HG03066 (cell line): ENCODE results near the gene ACADVL.
"Not testable (repeated sequence)": the region's sequence is repeated elsewhere in the genome, so short reads cannot be mapped to it uniquely, and the experiment has no call there.

Experiments
- ATAC-seq: cut with Tn5 transposase; IDR thresholded peaks from one replicate; pipeline ENCODE4 v1.9.1; 2021; ENCODE audit warnings: low read depth; ENCODE audit not compliant: unreplicated experiment

Gene ACADVL

DNA sequence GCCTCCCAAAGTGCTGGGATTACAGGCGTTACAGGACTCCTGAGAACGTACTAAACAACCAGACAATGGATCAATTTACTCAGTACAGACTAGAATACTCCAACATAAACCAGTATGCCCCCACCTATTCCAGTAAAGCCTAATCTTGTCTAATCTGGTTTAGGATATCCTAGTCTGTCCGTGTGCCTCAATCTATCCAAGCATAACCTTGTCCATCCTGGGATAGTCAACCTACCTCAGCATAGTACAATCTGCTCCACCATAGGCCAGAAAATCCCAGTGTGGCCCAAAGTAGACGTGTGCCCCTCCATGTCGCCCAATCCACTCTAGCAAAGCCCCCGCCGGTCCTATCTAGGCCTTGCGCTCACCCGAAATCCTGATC, 14.0 kb downstream of the ACADVL start:
- no peak for ATAC-seq

DNA sequence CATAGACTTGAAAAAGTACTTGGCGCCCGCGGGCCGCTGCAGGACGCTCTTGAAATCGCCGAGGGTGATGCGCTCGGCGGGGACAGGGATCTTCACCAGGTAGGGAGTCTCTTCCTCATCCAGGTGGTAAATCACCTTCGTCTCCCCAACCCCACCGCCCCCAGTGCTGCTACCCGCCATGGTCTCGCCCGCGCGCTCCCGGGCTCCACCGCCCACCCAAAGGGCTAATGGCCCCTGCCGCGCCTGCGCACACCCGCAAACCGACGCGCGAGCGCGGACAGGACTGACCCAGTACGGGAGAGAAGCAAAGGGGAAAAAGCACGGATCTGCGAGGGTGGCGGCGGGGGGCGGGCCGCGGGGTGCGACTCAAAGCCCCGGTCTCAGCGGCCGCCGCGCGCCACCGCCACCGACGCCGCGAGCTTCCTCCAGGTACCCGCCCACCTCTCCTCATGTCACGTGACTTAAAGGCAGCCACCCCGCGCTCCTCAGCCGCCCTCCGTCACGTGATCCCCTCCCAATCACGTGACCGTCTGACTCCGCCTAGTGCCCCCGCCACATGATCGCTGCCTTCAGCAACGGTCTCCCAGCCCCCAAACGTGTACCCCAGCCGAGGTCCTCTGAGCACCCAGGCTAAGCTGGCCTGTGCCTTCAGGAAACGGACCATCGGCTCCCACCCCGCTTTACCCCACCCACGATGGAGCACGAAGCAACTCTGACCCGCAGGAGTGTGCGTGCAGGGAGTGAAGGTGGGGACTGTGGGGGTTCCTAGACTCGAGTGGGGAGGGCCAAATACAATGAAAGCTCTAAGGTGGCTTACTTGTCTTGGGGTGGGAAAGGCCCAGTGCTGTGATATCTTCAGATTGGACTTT, 14.6 kb downstream of the ACADVL start, which contains the start of gene DVL2:
DVL2 (minus strand) TSS at position 435 of the 869 bp plus-strand sequence; CDS start at position 180, 255 bp downstream.
- ATAC-seq = peak; percentile 46

DNA sequence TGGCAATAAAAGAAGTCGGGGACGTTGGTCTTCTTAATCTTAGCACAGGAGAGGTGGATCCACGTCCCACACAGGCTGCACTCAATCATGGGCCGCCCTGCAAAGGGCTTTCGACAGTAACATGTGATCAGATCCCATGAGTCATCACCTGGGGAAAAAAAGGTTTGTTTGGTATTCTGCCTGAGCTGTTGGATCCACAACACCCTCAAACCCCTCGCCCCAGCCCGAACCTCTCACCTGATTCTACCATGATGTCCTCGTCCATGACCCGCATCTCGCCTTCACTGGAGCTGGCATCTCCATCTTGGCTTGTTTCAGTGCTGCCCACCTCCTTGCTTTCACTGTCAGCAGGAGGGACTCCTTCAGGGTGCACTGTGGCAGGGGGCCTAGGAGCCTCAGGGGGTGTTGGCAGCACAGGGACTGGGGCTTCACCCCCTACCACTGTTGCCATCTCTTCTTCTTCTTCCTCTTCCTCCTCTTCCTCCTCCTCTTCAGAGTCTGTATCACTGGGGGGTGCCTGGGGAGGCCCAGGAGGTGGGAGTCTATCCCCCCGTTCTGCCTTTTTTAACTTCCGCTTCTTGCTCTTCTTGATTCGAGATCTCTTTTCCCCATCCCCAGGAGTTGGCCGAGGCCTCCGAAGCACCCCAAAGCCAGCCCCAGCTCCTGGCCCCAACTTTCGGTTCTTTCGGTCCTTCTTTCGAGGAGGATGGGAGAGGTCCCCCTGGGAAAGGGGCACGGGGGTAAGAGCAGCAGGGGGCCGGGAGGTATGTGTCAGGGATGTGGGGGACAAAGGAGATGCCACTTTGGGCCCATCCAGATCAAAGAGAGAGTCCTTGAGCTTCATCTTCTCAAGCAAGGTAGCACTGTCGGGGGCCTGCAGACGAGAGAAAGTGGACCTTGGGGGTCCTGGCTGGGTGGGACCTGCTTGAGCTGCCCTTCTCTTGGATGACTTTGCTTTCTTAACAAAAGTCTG, 16.2 kb downstream of the ACADVL start:
- ATAC-seq = no peak

DNA sequence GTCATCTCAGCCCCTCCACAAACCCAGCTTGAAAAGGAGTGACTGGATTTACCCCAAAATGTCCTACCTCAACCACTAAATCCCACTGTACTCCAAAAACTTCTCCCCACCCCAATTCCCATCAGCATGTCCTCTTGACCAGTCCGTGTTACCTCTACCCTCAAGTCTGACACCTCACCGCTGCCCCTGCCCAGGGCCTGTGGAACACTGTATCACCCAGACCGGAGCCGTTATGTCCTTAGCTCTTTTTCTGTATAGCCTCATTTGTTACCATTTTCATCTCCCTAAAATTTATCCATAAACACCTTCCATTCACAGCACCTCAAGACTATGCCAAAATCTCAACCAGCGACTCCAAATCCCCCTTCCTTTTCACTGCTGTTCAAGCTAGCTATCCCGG, 17.1 kb downstream of the ACADVL start:
- no peak for ATAC-seq

DNA sequence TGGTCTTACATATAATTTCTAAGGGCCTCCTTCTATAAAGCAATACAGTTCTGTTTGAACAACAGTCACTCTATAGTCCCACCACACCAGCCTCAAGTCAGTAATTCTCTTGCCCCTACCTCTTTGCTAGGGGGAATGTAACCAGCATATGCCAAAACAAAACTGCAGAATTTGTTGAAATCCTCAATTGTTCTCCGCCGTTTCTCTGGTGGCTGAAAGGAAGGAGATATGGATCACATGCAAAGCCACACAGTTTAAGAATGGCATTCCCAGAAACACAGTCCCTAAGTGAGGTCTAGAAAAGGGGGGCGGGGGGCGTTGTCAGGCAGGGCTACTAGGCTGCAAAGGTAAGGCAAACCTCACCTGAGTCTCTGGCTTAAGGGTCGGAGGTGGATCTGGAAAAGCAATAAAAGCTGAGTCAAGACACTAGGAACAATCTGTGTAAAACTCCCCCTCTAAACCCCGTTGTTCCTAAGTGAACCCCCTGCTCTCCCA, 17.6 kb downstream of the ACADVL start:
- no peak for ATAC-seq

DNA sequence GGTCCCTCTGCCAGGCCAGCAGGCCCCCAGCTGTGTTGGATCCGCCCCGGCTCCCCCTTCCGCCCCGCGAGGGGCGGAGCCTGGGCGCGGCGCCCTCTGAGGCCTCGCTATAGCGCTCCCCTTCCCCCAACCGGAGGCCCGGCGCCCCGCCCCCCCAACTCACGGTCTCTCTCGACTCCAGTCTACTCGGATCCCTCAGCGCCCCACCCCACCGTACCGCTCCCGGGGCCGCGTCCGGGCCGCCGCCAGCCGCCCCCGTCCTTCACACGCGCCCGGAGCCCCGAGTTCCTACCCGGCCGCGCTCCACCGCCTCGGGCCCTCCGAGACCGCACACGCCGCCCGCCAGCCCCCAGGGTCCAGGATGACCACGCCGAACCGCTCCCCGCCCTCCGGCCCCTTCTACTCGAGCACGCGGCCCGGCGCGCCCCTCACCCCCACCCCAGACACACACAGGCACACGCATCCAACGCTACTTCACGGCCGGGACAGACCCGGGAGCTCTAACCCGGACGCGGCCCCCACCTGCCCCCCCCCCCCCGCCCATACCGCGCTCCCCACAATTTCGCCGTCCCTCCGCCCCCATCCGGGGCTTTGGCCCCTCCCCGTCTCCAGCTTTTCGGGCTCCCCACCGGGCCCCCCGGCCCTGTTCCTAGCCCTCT, 18.2 kb downstream of the ACADVL start:
- no peak for ATAC-seq

DNA sequence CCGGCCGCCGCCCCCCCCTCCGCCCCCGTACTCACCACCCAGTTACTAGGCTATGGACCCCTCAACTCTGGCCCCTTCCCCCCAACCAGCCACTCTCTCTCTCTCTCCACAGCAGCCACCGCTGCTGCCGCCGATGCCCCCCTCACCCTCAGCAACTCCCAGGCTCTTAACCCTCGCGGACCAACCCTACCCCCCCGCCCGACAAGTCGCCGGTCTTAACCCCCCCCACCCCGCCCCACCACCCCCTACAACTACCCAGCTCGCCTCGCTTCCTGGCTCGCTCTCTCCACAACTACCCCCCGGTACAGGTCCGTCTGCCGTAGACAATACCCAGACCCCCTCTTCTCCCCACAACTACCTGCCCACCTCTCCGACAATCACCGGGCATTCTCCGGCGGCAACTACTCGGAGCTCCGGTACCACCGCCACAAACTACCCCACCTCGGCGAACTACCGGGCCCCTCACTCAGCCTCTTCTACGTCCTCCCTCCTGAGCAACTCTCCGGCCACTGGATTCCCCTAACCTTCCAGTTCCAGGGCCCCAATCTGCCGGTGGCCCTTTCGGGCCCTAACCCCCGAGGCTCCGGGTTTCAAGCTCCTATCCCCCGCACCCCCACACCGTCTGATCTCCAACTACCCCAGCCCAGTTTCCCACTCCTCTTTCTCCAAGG, 18.8 kb downstream of the ACADVL start:
- ATAC-seq = no peak

DNA sequence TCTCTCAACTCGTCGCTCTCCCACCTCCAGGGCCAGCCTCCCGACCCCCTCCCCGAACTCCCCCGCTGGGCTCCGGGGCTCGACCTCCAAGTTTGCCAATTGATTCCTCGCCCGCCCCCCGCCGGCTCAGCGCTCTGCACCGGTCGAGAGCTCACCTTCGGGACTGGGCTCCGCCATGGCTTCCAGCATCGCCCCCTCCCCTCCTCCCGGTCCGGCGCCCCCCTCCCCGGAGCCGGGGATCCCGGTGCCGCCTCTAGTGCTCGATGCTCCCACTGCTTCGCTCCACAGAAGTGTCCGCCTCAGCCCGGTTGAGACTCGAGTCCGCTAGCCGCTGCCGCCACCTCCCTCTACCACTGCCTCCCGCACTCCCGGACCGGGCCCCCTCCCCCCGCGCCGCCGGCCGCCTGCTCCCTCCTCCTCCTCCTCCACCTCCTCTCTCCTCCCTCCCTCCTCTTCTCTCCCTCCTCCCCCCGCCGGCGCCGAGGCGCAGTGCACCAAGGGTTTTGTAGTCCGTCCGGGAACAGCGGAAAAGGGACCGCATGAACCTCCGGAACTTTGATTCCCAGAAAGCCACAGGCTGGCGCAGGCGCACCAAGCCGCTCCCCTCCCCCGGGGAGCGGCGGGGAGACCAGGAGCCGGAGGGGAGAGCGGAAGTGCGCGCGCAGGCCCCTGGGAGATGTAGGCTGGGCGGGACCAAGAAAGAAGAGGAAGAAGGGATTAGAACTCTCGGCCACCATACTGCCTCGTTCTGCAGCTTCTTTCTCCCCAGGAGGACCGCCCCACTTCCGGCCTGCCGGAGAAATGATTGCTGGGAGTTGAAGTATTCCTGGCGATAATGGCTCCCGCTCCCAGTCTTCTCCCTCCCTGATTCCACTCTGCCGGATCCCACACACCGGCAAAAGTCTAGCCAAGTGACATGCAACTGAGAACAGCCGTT, 19.6 kb downstream of the ACADVL start, which contains the start of gene PHF23:
PHF23 (minus strand) TSS at position 367 of the 937 bp plus-strand sequence; CDS start at position 189, 178 bp downstream.
- peak; percentile 46 for ATAC-seq

DNA sequence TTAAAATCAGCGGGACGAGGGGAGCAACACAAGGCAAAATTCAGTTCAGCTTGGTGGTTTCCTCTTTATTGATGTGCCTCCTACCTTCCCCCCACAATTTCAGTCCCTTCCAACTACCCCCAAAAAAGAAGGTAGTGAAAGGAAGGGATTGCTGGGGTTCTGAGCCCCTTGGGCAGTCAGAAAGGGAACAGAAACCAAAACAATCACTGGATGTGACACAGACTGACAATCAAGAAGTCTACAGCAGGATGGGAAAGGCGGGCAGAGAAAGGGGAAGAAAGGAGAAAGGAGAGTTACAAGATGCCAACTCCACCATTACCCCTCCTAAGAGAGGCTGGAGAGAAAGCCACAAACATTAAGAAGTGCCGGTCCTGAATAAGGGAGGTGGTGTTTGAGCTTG, 20.6 kb downstream of the ACADVL start:
- no peak for ATAC-seq

DNA sequence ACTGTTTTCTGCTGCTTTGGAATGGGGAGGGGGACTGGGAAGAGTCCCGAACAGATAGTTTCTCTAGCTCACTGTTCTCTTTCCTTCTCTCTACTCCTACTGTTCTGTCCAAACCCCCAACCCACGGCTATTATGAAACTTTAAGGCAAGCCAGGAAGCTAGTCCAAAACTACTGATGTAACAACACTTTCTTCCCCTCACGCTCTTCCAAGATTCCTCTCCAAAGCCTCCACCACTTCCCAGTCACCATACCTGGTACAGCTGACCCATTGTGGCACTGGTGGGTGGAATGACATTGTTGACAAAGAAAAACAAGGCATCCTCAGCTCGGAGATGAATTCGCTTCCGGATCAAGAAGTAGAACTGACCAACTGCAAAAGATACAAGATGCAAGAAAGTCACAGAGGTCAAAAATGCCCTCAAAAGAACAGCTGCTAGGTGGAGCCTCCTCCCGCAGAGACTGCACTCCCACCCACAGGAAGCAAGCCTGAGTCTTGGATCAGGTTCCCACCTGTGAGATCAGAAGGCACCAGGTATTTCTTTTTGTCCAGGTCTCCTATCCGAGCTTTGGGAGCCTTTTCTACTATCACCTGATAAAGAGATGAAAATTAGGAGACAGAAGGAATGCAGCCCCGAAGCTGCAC, 21.5 kb downstream of the ACADVL start:
- ATAC-seq = no peak

DNA sequence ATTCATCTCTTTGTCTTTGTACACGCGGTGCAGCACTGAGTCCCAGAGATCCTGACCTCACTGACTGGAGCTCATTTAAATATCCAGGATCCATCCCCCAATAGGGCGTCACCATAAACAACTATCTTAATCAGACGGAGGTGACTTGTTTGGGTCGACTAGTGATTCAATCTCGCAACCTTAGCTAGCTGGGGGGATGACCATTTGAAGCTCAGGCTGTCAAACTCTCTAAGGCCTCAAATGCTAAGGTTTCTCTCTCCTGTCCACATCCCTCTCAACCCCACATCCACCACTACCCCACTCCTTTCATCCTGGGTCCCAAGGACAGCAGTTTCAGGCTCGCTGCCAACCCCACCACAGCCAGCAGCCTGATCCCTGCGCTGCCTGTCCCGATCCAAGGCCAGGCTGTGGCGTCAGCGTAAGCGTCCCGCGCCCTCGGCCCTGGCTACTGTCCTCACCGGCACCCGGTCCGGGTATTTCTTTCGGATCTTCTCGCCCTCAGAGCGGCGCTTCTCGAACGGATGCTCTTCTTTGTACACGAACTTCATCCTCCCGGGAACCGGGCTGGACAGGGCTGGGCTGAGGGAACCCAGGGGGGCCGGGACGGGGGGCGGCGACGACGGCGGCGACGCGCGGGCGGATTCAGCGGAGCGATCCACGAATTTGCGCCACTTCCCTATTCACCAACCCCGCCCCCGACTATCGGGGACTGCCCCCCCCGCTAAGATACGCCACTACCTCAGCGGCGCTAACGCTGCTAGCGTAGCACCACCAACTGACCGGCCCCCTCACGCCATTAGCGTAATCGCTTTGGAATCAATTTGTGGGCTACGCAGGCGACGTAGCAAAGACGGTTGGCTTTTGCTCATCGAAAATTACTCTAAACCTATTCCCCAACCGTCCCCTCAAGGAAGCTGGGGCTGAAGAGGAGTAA, 22.3 kb downstream of the ACADVL start, which contains the start of gene GABARAP:
GABARAP (minus strand) TSS at position 667 of the 934 bp plus-strand sequence; CDS start at position 548, 119 bp downstream.
- peak; percentile 23 for ATAC-seq

DNA sequence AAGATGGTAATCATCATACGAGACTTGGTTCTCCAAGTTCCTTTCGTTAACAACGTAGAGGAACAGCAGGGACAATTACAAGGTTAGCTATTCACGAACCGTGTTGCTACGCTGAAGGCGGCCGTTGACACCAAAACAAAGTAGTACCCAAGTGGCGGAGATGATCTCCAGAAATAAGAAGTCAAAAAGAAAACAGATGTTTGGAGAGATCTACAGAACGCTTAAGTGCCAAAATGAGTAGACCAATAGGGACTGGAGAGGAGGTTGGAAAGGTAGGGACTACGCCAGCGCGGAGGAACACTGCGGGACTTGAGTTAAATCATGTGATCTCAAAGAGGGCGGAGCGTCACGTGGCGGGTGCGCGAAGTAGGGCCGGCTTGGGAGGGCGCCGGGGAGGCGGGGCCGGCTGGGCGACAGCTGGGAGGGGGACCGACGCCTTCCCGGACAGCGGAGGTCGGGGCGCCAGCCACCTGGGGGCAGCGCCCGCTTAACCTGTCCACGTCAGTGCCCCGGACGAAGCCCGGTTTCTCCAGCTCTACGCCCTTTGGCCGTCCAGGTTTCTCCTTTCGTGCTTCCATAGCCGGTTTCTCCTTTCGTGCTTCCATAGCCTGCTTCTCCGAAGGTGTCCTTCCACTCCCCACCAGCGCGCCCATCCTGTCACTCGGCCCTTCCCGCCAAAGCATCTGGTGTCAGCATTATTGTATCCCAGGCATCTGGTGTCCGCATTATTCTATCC, 23.1 kb downstream of the ACADVL start:
- ATAC-seq = peak; percentile 44

DNA sequence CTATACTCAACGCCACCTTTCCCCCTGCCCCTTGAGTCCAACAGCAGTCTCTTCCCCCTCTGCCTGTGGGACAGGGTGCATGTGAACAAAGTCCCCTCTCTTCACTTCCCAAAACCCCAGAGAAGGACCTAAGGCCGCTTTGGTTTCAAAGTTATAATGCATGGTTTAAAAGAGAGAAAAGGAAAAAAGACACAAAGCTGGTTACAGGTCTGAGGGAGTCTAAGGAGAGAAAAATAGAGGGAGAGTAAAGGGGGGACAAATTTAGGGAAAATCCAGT, 23.7 kb downstream of the ACADVL start:
- ATAC-seq = no peak

DNA sequence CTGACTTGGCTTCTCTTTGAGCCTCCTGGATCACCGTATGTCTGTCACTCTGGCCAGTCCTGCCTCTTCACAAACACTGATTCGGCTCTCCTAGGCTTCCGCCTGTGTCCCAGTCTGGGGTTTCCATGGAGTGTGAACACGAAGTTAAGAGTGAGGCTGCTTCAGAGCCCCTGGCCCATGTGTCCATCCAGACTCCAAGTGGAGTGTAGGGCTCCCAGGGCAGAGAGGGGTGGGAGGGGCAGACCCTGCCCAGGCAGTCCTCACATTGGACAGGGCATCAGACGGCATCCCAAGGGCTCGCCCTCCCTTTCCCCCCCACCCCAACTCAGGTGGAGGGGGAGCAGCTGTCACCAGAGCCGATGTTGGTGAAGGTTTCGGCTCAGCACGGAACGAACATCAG, 24.1 kb downstream of the ACADVL start:
- ATAC-seq = not testable (repeated sequence)

DNA sequence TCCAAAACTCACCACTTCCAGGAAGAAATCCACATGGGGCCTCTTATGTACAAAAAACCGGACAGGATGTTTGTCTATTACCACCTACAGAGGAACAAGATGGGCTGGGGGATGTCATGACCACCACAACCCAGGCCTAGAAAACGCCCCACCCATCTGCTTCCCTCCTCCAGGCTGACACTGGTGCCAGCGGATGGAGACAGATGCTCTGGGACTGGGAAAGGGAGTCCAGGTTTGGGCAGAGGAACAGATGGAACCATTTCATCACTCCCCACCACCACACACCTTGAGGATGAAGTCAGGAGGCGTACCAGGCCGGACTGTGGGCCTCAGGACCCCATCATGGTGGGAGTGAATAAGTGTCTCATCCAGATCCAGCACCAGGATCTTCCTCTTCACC, 27.0 kb downstream of the ACADVL start:
- no peak for ATAC-seq

DNA sequence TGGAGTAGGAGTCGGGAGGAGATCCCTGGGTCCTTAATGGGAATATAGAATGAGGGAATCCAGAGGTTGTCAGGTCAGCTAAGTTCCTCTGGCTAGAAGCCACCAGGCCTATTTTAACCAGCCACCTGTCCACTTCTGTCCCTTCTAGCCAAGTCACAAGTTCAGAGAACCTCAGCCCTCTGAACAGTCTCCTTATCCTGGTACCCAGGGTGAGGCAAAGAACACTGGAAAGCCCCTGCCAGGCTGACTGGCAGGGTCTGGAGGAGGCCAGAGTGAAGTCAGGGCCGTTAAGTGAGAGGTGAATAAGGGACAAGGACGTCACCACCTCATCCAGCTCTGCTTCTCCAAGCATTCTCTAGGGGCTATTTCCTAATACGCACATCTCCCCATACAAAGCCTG, 29.1 kb downstream of the ACADVL start:
- ATAC-seq = no peak

DNA sequence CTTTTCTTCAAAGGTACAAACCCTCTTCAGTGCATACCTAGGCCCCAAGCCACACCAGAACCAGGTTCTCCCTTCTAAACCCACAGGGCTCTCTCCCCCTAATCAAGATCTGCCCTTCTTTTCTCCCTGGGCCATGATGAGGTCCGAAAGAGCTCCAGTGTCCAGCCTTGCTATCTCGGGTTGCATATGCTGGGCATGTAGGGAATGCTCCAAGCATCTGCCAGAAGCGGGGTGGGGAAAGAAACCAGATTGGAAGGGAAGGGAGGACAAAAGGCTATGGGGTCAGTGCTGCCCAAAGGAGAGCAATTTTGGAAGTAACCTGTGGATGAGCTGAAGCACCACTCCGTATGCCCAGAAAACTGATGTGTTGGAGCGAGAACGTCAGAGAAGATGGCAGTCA, 29.5 kb downstream of the ACADVL start:
- no peak for ATAC-seq
